ENCODE measurements around the gene GPR3.

DNA sequence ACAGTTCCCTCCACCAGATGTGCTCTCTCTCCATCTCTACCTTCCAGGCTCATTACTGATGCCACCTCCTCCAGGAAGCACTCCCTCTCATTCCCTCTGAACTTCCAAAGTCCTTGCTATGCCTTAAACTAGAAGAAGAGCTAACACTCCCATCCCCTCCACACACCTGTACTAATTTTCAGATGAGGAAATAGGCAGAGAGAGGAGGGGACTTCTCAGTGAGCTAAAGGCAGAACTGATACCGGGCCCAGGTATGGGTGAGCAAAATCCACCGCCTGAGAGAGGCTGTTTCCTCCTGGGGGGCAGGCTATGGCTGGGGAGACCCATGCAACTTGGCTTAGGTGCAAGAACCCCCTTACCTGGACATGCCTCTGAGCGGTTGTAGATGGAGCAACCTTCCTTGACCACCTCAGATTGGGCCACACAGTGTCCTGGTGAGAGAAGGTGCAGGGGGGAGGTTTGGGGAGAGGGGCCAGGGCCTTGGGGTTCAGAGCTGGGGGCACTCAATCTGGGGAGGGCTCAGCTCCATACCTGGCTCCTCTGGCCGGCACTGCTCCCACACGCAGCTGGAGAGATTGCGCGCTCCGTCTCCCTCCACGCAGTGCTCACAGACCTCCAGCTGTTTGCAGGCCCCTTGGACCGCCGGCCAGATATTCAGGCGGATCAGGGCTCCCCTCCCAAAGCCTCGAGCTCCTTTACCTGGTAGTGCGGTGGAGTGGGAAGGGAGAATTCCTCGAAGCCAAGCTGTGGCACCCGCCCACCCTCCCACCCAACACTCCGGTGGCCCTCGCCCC lies 10.3 kb upstream of the GPR3 start:
- TF ChIP-seq CTCF (IDR thresholded peaks at IDR 0.05): no peak
- no peak for TF ChIP-seq TCF7L2 (IDR thresholded peaks at IDR 0.05; ENCODE audit: low read depth, low read length)

Data from Panc1 (cell line).